ENCODE measurements around the gene KIDINS220. TPM values are rescaled to one million over a fixed set of nuclear protein-coding genes. Genes with fewer than 3 reads are reported as not detected.

The KIDINS220 gene
- total RNA-seq, 2 donors from 2014 or later, result 37.1 to 51.0 TPM

GRCh38 chr2:8882094-8882493 is 44.7 kb upstream of the KIDINS220 start:
- Histone ChIP-seq H3K27ac (no peak overlapping the region), H3K9ac (ENCODE audit: low read depth in 2 of 2, low read length in 2 of 2) (no peak overlapping the region), H3K9me3 (no peaks in the 10 kb centered on the region), H3K4me3 (no peak overlapping the region), H3K36me3 (no peaks in the 10 kb centered on the region), H3K4me1 (peaks cover 6% of the 10 kb centered on the region), H3K27me3 (no peaks in the 10 kb centered on the region)
- TF ChIP-seq CTCF (IDR thresholded peaks at IDR 0.05), result peak; percentile 42
- peak; percentile 52 for DNase-seq
- intact Hi-C loops (cut with DNase I), result loop anchor here (10.0 kb wide), 1 partner anchor 113 kb away; no protein-coding TSS in a partner anchor

- Histone ChIP-seq H3K4me1 (no peaks in the 10 kb centered on the region), H3K9ac (ENCODE audit: low read depth in 2 of 2, low read length in 2 of 2) (no peak overlapping the region), H3K36me3 (no peaks in the 10 kb centered on the region)
Measured at GRCh38 chr2:8877894-8878293, 40.5 kb upstream of the KIDINS220 start.

GRCh38 chr2:8877332-8877731 is 39.9 kb upstream of the KIDINS220 start:
- Histone ChIP-seq H3K27me3 (no peaks in the 10 kb centered on the region), H3K4me1 (no peaks in the 10 kb centered on the region), H3K9me3 (no peaks in the 10 kb centered on the region), H3K27ac (no peak overlapping the region), H3K9ac (ENCODE audit: low read depth in 2 of 2, low read length in 2 of 2) (no peak overlapping the region), H3K4me3 (no peak overlapping the region), H3K36me3 (no peaks in the 10 kb centered on the region)
- DNase-seq, result no peak
- intact Hi-C loops (cut with DNase I), result no loop called here
- TF ChIP-seq CTCF (IDR thresholded peaks at IDR 0.05), result no peak

More at GRCh38 chr2:8877894-8878293, 40.5 kb upstream of the KIDINS220 start:
- Histone ChIP-seq H3K9me3 (no peaks in the 10 kb centered on the region), H3K27ac (no peak overlapping the region), H3K27me3 (no peaks in the 10 kb centered on the region), H3K4me3 (no peak overlapping the region)
- TF ChIP-seq CTCF (IDR thresholded peaks at IDR 0.05), result no peak
- intact Hi-C loops (cut with DNase I), result no loop called here
- DNase-seq, result no peak

- H3K36me3 ChIP-seq, result no peaks in the 10 kb centered on the region
- DNase-seq, result no peak
- H3K4me1 ChIP-seq, result no peaks in the 10 kb centered on the region
- H3K9ac ChIP-seq (ENCODE audit: low read depth in 2 of 2, low read length in 2 of 2), result no peak overlapping the region
- no peak for TF ChIP-seq CTCF (IDR thresholded peaks at IDR 0.05)
- intact Hi-C loops (cut with DNase I), result no loop called here
- no peaks in the 10 kb centered on the region for H3K27me3 ChIP-seq
- H3K9me3 ChIP-seq, result no peaks in the 10 kb centered on the region
- no peak overlapping the region for H3K27ac ChIP-seq
- no peak overlapping the region for H3K4me3 ChIP-seq
Measured at GRCh38 chr2:8876628-8877027, 39.2 kb upstream of the KIDINS220 start.

- no peaks in the 10 kb centered on the region for H3K36me3 ChIP-seq
Measured at GRCh38 chr2:8872821-8873432, 35.5 kb upstream of the KIDINS220 start.

More at GRCh38 chr2:8872821-8873432, 35.5 kb upstream of the KIDINS220 start:
- peak; percentile 46 for TF ChIP-seq CTCF (IDR thresholded peaks at IDR 0.05)
- H3K9me3 ChIP-seq, result no peaks in the 10 kb centered on the region
- no peak overlapping the region for H3K9ac ChIP-seq (ENCODE audit: low read depth in 2 of 2, low read length in 2 of 2)
- no peaks in the 10 kb centered on the region for H3K4me1 ChIP-seq
- intact Hi-C loops (cut with DNase I), result loop anchor here (5.0 kb wide), 1 partner anchor 269 kb away; no protein-coding TSS in a partner anchor
- no peak for DNase-seq
- no peaks in the 10 kb centered on the region for H3K27me3 ChIP-seq
- no peak overlapping the region for H3K4me3 ChIP-seq
- no peak overlapping the region for H3K27ac ChIP-seq
